AG20443 (cell line): ENCODE data around the gene GSTM3.
"Not testable (repeated sequence)": the region's sequence is repeated elsewhere in the genome, so short reads cannot be mapped to it uniquely, and the experiment has no call there.

Experiments
- DNase-seq: peaks from one replicate; pipeline ENCODE4 v3.0.0; 2012; ENCODE audit warnings: low spot score, mixed read lengths

GSTM3 gene

GRCh38 chr1:109726728-109727373 lies 14.0 kb downstream of the GSTM3 start:
- DNase-seq, result no peak

GRCh38 chr1:109726007-109726406 lies 14.8 kb downstream of the GSTM3 start:
- no peak for DNase-seq

- no peak for DNase-seq
Observed at GRCh38 chr1:109725510-109725909, 15.3 kb downstream of the GSTM3 start.

- no peak for DNase-seq
Observed at GRCh38 chr1:109724933-109725332, 15.9 kb downstream of the GSTM3 start.

- DNase-seq, result peak; percentile 64
Observed at GRCh38 chr1:109722908-109723691, 17.7 kb downstream of the GSTM3 start.

GRCh38 chr1:109721971-109722370 lies 18.9 kb downstream of the GSTM3 start:
- DNase-seq, result no peak

- no peak for DNase-seq
Observed at GRCh38 chr1:109721042-109721441, 19.8 kb downstream of the GSTM3 start.

- DNase-seq, result peak; percentile 49
Observed at GRCh38 chr1:109719337-109719837, 21.5 kb downstream of the GSTM3 start.

GRCh38 chr1:109718495-109718894 lies 22.3 kb downstream of the GSTM3 start:
- DNase-seq, result no peak

- no peak for DNase-seq
Observed at GRCh38 chr1:109717729-109718128, 23.1 kb downstream of the GSTM3 start.

GRCh38 chr1:109716570-109717090 lies 24.2 kb downstream of the GSTM3 start:
- DNase-seq, result peak; percentile 47

- DNase-seq, result no peak
Observed at GRCh38 chr1:109716121-109716520, 24.7 kb downstream of the GSTM3 start.

GRCh38 chr1:109714661-109715372 lies 26.0 kb downstream of the GSTM3 start:
- peak; percentile 1 for DNase-seq

GRCh38 chr1:109713636-109714035 lies 27.2 kb downstream of the GSTM3 start:
- DNase-seq, result peak; percentile 2

GRCh38 chr1:109712321-109712864 lies 28.4 kb downstream of the GSTM3 start:
- no peak for DNase-seq

- DNase-seq, result peak; percentile 21
Observed at GRCh38 chr1:109711593-109712320, 29.1 kb downstream of the GSTM3 start, which contains the start of gene GSTM5. Gene GSTM5, plus strand, starts transcription at chr1:109712251. Its CDS starts 62 bp downstream, at chr1:109712313.

GRCh38 chr1:109709822-109710221 lies 31.0 kb downstream of the GSTM3 start:
- not testable (repeated sequence) for DNase-seq

- DNase-seq, result not testable (repeated sequence)
Observed at GRCh38 chr1:109708949-109709348, 31.9 kb downstream of the GSTM3 start.

GRCh38 chr1:109705411-109705810 lies 35.4 kb downstream of the GSTM3 start:
- DNase-seq, result no peak

GRCh38 chr1:109704173-109704572 lies 36.7 kb downstream of the GSTM3 start:
- DNase-seq, result peak; percentile 1

GRCh38 chr1:109702940-109703339 lies 37.9 kb downstream of the GSTM3 start:
- DNase-seq, result not testable (repeated sequence)
